GM12874 (cell line): ENCODE measurements around the gene GIMAP8.

Experiments used
- TF ChIP-seq, protein P1 (sequence below): IDR thresholded peaks from 2 replicates; pipeline ENCODE4 v1.5.1; 2011; ENCODE audit warnings: low read depth, mild to moderate bottlenecking, control low read depth, low read length, moderate library complexity; ENCODE audit not compliant: insufficient read depth

The GIMAP8 gene

DNA sequence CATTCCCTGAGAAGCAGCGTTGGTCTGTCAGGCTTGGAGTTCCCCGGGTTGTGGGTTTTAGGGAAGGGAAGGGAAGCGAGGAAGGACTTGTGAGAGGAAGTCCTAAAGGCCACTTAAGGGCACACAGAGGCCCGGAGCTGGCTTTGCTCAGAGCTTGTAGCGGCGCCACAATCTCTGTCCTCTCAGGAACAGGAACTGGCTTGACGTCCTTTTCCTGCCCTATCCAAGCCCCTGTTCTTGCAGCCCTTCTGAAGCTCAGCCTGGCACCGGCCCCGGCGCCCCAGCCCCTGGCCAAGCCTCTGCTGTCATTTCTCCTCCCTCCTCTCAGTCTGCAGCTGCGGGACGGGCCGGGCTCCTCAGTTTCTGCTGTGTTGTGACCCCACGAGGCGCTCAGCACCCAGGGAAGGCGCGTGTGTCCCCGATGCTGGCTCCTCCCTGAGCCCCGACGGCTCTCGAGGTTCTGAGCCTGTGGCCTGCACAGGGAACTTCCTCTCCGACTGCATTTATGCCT lies at the start of gene GIMAP8:
GIMAP8 (plus strand) TSS at position 140 of the 511 bp plus-strand sequence. CDS start 16,069 bp downstream, outside the sequence.
- TF ChIP-seq, protein P1, sequence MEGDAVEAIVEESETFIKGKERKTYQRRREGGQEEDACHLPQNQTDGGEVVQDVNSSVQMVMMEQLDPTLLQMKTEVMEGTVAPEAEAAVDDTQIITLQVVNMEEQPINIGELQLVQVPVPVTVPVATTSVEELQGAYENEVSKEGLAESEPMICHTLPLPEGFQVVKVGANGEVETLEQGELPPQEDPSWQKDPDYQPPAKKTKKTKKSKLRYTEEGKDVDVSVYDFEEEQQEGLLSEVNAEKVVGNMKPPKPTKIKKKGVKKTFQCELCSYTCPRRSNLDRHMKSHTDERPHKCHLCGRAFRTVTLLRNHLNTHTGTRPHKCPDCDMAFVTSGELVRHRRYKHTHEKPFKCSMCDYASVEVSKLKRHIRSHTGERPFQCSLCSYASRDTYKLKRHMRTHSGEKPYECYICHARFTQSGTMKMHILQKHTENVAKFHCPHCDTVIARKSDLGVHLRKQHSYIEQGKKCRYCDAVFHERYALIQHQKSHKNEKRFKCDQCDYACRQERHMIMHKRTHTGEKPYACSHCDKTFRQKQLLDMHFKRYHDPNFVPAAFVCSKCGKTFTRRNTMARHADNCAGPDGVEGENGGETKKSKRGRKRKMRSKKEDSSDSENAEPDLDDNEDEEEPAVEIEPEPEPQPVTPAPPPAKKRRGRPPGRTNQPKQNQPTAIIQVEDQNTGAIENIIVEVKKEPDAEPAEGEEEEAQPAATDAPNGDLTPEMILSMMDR: no peak

DNA sequence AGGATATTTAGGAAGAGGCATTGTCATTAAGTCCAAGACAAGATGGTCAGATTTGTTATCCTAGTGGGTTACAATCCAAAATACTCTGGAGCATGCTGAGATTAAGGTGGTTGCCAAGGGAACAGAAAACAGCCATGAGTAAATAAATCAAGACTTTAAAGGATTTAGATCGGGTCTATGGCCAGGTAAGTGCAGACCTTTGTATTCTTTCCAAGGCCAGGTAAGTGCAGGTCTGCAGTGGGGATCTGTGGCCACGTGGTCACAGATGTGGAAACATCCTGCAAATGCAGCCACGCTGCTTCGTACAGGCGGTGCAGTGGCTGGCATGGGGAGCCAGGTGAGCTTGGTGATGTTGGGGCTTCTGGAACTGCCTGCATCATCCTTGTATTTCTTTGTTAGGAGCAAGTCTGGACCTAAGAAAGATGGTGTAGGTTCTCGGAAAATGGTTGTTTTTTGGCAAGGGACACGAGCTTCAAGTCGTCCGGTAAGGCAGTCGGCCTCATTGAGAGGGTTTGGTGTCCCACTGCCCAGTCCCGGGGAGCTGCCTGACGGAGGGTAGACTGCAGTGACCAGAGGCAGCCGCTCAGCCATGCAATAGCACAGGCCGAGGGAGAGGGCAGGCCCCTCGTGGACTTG lies 49.5 kb upstream of the GIMAP8 start:
- TF ChIP-seq, protein P1: no peak

DNA sequence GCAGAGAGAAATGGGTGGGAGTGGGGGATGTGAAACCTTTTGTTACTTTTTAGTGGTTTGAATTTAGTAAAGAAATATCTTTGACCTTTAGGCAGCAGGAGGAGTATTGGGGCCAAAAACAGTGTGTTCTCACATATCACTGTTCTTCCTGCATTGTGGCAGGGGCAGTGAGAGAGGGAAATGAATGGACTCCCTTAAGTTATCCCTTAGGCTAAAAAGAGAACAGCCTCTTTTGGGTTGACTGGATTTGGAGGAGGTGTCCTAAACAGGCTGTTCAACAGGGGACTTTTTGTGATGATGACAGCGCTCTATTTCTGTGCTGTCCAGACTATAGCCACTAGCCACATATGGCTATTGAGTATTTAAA lies 49.0 kb upstream of the GIMAP8 start:
- TF ChIP-seq, protein P1: no peak

DNA sequence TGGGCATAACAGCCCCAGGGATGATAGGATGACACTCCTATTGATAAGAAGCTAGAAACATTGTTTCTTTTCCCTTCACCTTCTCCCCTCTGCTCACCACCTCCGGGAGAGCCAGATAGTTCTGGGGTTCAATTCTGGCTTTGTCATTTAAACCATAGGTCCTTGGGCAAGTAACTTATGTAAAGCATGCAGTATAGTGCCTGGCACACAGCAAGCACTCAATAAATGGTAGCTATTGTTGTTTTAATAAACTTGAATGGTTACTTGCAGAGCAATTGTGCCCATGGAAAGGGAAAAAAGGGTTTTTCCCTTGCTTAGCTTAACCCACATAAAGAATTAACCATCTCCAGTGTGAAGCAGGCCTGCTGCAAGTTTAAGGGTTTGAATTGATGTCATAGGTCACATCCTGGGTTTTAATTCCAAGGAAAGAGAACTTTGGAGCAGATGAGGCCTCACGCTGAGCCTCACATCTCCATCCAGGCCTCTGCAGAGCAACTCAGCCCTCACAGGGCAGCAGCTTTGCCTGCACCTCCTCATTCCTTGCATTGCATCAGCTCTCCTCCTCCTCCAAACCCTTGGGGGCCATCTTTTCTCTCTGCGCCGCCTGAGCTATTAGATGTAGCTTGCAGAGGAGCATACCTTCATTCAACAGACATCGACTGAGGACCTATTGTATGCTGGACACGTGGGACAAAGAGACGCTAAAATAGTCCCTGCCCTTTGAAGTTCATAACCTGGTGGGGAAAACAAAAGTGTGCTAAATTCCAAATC lies 48.4 kb upstream of the GIMAP8 start:
- TF ChIP-seq, protein P1: no peak

DNA sequence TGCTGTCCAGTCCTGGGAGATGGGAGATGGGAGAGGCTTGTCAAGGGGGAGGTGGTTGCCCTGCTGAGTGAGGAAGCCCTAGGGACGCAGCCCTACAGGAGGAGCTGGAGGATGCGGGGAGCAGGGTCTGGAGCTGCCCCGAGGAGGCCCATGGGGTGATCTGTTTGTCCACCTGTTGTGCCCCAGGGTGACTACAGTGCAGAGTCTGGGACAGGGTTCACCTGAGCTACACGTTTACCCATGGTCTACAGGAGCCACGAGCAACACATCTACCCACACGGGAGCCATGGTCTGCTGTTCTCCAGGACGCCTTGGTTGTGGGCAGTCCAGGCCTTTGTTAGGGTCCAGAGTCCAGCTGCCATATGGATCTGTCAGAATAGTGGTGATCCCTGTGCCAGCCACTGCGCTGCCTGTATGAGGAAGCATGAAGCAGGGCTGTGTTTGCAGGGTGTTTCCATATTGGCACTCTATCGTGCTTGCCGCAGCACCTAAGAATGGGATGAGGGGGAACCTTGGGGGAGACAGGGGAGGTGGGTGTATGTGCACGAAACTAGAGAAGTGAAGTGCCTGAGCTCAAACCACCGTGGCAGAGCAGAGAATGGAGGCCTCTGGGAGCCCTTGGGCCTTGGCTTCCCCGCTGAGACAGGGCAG lies 47.6 kb upstream of the GIMAP8 start:
- TF ChIP-seq, protein P1: no peak

DNA sequence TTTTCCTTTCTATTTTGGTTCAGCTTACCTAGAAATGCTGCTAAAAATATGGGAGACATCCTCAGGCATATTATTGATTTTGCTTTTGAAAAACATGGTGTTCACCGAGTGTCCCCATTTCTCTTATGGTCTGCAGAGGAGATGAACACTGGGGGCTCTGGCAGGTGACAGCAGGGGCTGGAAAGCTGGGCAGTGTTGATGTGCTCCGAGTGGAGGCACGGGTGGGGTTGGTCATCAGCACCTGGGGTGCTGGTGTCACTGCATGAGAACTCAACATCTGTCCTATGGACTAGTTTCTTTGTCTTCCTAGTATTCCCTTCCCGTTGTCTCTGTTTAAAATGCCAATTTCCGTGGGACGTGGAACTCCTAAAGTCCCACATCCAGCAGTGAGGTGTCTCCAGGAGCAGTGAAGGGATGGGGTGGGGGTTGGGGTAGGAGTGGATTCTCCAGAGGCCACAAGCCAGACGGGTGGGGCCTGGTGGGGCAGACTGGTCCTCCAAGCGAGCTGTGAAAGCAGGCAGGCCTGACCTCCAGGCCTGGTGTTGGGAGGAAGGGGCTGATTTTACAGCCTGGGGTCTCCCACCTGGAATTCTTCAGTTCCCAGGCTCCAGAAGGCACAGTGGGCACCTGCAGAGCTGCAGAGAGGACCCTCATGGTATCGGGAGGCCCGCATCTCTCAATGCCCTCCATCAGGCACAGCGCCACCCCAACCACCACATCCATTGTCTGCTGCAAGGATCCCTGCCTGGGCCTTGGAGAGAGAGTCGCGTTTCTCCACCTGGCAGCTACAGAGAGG lies 46.9 kb upstream of the GIMAP8 start:
- TF ChIP-seq, protein P1: no peak
